GM12891 (cell line): ENCODE results near the gene CLDN3.
"Not testable (repeated sequence)": the region's sequence is repeated elsewhere in the genome, so short reads cannot be mapped to it uniquely, and the experiment has no call there.

ENCODE experiments used
- POLR2A ChIP-seq: IDR thresholded peaks from 2 replicates; pipeline ENCODE4 v1.6.1; 2011; ENCODE audit warnings: low read depth, low read length, control low read depth
- POLR2AphosphoS5 ChIP-seq: IDR thresholded peaks from 2 replicates; pipeline ENCODE4 v1.6.1; 2011; ENCODE audit warnings: low read depth, low read length, control low read depth

GRCh38 chr7:73722182-73722581 is 47.9 kb downstream of the CLDN3 start:
- not testable (repeated sequence) for TF ChIP-seq POLR2AphosphoS5, POLR2A
